GM13977 (cell line): ENCODE data around the gene DYNLRB2.

Source experiments
- DNase-seq: peaks from one replicate; pipeline ENCODE4 v3.0.0; 2012; ENCODE audit warnings: low spot score
- CTCF ChIP-seq: IDR thresholded peaks from 2 replicates; pipeline ENCODE4 v1.5.1; 2012; ENCODE audit warnings: mild to moderate bottlenecking, control low read depth; ENCODE audit not compliant: insufficient read depth; ENCODE audit errors: extremely low read depth, missing control alignments
- in situ Hi-C: fragments of 300-500 bp; cut with MboI; formaldehyde crosslinking; loops from one replicate; pipeline ENCODE4 v1.12.0; 2022; ENCODE audit warnings: low sequenced_read_pairs, low pct_unique_long_range_greater_than_20kb, mixed read lengths, inconsistent platforms; ENCODE audit not compliant: unreplicated experiment

The DYNLRB2 gene

DNA sequence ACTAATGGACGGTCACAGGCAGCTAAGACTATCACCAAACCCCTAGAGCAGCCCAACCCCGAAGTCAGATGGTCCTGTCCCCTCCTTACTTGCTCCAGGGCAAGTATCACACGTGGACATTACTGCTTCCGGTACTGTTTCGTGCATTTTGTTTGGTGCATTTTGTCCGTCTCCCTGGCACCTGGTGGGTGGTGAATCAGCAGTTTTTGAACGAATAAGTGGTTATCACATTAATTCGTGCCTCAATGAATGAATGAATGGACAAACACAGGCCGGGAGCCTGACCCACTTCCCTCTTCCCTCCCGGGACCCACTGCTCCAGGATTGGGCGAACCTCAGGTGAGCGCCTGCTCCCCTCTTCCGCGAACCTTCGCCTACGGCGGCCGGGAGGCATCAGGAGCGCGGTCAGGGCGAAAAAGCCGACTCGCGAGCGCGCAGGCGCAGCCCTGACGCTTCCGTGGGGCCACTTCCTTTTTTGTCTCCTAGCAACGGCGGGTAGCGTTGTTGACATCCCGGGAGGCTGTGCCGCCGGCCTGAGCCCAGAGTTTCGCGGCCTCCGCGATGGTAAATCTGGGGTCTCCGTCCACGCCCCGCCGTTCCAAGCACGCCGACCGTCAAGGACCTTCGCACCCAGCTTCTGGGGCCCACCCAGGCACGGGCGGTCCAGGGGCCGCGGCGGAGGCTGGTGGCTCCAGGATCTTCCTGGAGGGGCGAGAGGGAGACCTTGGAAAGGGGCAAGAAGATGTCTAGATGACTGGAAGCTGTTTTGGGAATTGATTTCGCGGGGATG is at the start of gene DYNLRB2:
TSS of gene DYNLRB2 (plus strand) at position 478 of the 790 bp plus-strand sequence. CDS start at position 562, 84 bp downstream.
- in situ Hi-C loops = no loop called here
- DNase-seq = peak; percentile 91
- no peak for TF ChIP-seq CTCF

DNA sequence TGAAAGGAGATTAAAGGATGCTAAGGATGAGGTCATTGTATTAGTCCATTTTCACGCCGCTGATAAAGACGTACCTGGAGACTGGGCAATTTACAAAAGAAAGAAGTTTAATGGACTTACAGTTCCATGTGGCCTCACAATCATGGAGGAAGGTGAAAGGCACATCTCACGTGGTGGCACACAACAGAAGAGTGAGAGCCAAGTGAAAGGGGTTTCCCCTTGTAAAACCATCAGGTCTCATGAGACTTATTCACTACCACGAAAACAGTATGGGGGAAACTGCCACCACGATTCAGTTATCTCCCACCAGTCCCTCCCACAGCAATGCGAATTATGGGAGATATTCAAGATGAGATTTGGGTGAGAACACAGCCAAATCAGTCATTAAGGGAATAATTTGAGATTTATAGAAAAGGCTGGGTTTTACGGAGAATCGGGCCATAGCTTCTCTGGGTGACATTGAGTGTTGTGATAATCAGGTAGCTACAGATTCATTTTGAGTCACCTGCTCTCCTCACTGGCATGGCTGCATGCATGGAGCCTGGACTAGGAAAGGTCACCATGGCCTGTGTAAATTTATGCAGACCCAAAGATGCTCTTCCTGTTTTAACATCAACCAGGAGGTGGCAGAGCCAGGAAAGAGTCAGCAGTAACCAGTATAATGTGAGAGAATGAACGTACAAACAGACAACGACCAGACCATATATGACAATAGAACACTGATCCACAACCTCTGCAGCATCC is 40.5 kb upstream of the DYNLRB2 start:
- no peak for DNase-seq
- TF ChIP-seq CTCF = no peak
- in situ Hi-C loops = no loop called here

GRCh38 chr16:80500961-80501525 is 39.8 kb upstream of the DYNLRB2 start:
- no peak for TF ChIP-seq CTCF
- in situ Hi-C loops = no loop called here

DNA sequence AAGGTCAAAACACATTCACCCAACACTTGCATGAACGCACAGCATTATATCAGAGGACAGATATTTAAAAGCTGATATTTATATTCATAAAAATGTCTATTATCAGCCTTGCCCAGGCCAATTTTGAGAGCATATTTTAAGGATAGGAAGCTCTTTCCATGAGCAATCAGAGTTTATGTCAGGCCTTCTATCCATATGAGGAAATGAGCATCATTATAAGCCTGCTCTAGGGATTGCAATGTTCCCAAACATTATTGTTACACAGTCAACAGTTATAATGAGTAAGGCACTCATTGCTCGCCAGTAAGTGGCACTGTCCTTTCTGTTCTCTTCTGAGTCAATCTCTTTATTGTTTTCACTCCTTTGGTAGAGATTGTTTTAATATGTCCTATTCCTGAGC is 37.7 kb upstream of the DYNLRB2 start:
- in situ Hi-C loops = no loop called here
- DNase-seq = no peak

More at GRCh38 chr16:80500961-80501525, 39.8 kb upstream of the DYNLRB2 start:
- no peak for DNase-seq

DNA sequence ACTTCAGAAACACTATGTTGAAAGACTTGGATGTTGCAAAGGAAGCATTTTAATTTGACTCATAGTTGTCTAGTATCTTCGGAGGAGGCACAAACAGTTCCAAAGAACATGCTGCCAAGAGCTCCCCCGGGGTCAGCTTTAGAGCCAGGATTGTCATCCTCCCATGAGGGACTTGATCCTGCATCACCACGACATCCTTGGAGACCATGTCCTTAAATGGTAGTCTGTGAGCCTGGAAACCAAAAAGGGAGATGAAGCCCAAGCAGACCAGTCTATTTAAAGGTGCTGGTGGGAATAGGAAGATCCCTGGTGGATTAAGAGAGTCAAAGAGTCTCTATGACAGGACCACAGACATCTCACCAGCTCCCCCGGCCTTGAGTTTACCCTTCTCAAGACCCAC is 33.3 kb upstream of the DYNLRB2 start:
- no peak for DNase-seq
- in situ Hi-C loops = no loop called here
- TF ChIP-seq CTCF = no peak

More for the DNA sequence above, 37.7 kb upstream of the DYNLRB2 start:
- no peak for TF ChIP-seq CTCF

DNA sequence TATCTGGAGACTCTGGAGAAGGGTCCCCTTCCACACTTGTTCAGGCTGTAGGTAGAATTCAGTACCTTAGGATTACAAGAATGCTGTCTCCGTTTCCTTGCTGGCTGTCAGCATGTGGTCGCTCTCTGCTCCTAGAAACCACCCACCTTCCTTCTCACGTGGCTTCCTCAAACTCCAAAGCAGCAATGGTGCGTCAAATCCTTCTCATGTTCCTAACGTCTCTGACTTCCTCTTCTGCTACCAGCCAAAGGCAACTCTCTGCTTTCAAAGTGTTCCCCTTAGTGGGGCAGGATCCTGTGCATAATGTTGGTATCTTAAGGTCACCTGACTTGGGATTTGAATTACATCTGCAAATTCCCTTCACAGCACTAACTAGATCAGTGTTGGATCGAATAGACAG is 30.9 kb upstream of the DYNLRB2 start:
- no peak for DNase-seq
- in situ Hi-C loops = no loop called here
- no peak for TF ChIP-seq CTCF
